OCI-LY7 (cell line): ENCODE results near the gene ANKS4B. TPM values are rescaled to one million over a fixed set of nuclear protein-coding genes. Genes with fewer than 3 reads are reported as not detected.

Experiments used
- BruUV-seq: library from RNA; stranded (reverse); fragments of 400-500 nt; replicated peaks from 2 replicates; lab custom pipeline; 2021; lab: Mats Ljungman, UMichigan
- CTCF ChIA-PET: fragments of 300-600 bp; sonication (Branson Sonifier 250); formaldehyde crosslinking; loops from one replicate; lab custom pipeline; 2022; ENCODE audit warnings: antibody characterized with exemption; ENCODE audit not compliant: unreplicated experiment; lab: Charles Lee
- POLR2A ChIA-PET: fragments of 300-600 bp; sonication (Branson Sonifier 250); formaldehyde crosslinking; loops from one replicate; lab custom pipeline; 2022; ENCODE audit warnings: antibody characterized with exemption; lab: Charles Lee
- DNase-seq: peaks from one replicate; pipeline ENCODE4 v3.0.0-alpha.2; 2015; ENCODE audit warnings: low spot score
- H2AFZ ChIP-seq: fragments of 200-600 bp; sonication (generic), shearing (Covaris generic); 2 replicates; pipeline ENCODE4 v1.6.1; 2014; ENCODE audit warnings: mild to moderate bottlenecking, antibody characterized with exemption, low read length, moderate library complexity
- H3K27ac ChIP-seq: fragments of 200-600 bp; sonication (generic); 2 replicates; pipeline ENCODE4 v1.5.1; 2014; ENCODE audit warnings: mixed run types, low read depth, mild to moderate bottlenecking, moderate library complexity, low read length, inconsistent platforms; ENCODE audit not compliant: poor library complexity, severe bottlenecking
- H3K36me3 ChIP-seq: fragments of 200-600 bp; sonication (generic); 2 replicates; pipeline ENCODE4 v1.6.1; 2014; ENCODE audit warnings: mild to moderate bottlenecking, antibody characterized with exemption, low read length, moderate library complexity, mixed read lengths; ENCODE audit not compliant: insufficient read depth
- H3K4me1 ChIP-seq: fragments of 200-600 bp; sonication (generic); 2 replicates; pipeline ENCODE4 v1.5.1; 2014; ENCODE audit warnings: mild to moderate bottlenecking, low read length; ENCODE audit not compliant: insufficient read depth, poor library complexity, severe bottlenecking
- H3K4me2 ChIP-seq: fragments of 200-600 bp; sonication (generic); 2 replicates; pipeline ENCODE4 v1.6.1; 2014; ENCODE audit warnings: mild to moderate bottlenecking, low read length
- H3K4me3 ChIP-seq: fragments of 200-600 bp; sonication (generic); 2 replicates; pipeline ENCODE4 v1.5.1; 2014; ENCODE audit warnings: mild to moderate bottlenecking, low read depth, low read length; ENCODE audit not compliant: poor library complexity, severe bottlenecking
- H3K79me2 ChIP-seq: fragments of 200-600 bp; sonication (generic); 2 replicates; pipeline ENCODE4 v1.6.1; 2016; ENCODE audit warnings: low read depth, mild to moderate bottlenecking, low read length, moderate library complexity, mixed read lengths; ENCODE audit not compliant: insufficient read depth
- H3K9me2 ChIP-seq: fragments of 200-600 bp; sonication (generic); 2 replicates; pipeline ENCODE4 v1.6.1; 2016; ENCODE audit warnings: mild to moderate bottlenecking, low read length, mixed read lengths; ENCODE audit not compliant: insufficient read depth
- H3K9me3 ChIP-seq: fragments of 200-600 bp; sonication (generic); 2 replicates; pipeline ENCODE4 v1.6.1; 2014; ENCODE audit warnings: mild to moderate bottlenecking, mixed run types, low read length, mixed read lengths
- H4K20me1 ChIP-seq: fragments of 200-600 bp; sonication (generic); 2 replicates; pipeline ENCODE4 v1.6.1; 2014; ENCODE audit warnings: mild to moderate bottlenecking, antibody characterized with exemption, low read length, moderate library complexity, mixed read lengths; ENCODE audit not compliant: insufficient read depth
- EZH2phosphoT487 ChIP-seq: fragments of 200-600 bp; sonication (generic); IDR thresholded peaks from 2 replicates; pipeline ENCODE4 v1.6.1; 2018; ENCODE audit warnings: low read depth, borderline replicate concordance, mild to moderate bottlenecking, mixed run types, antibody characterized with exemption, low read length, moderate library complexity, mixed read lengths
- intact Hi-C: fragments of 100-400 bp; cut with micrococcal nuclease; formaldehyde crosslinking; loops from one replicate; pipeline ENCODE4 v1.10.0; 2022; ENCODE audit not compliant: unreplicated experiment
- total RNA-seq, 2 experiments: library from RNA; depleted of rRNA in 1 of 2; stranded (reverse); fragments of >200 nt in 1 of 2; shearing (Covaris generic) in 1 of 2; gene quantifications; 2 replicates each; pipeline ENCODE4 v1.2.3, GENCODE V29; 2014 to 2022
- TF ChIP-seq, protein P1 (sequence below): fragments of 200-600 bp; sonication (generic); conservative IDR thresholded peaks from 2 replicates; pipeline ENCODE4 v1.5.1; 2014; ENCODE audit warnings: mild to moderate bottlenecking, antibody characterized with exemption, low read length, moderate library complexity, mixed read lengths

Gene ANKS4B
- total RNA-seq, 2 experiments from 2014 or later: not detected

DNA sequence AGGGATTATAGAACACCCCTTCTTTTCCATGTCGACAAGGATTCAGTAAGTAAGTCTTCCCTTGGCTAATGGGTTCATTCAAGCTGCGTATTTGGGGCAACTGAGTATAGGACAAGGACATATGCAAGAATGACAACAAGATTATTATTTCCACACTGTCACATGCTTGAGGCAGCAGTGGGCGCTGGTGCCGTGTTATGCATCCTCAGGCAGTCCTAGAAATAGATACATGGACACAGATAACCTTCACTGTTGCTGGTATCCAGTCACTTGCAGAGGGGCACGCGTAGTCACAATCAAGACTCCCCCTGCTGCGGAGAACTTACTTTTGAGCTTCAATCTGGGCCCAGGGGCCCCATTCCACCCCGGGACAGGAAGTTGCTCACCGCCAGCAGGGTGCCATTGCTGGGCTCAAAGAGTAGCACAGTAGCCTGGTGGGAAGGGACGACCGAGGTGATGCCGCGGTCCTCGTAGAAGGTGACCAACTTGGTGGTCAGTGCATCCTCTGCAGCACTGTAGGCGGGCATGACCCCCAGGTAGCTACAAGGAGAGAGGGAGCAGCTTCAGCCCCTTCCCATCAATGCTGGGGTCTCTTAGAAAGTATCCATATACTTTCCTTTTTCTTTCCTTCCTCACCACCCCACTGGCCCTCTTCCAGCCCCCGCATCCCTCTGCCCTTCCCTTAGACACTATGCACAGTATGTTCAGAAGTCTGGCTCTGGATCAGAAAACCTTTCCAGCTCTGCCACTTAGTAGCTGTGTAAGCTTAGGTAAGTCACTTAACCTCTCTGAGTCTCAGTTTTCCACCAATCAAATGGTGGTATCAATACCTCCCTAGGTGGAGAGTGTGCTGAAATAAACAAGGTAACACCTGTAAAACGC, 43.8 kb downstream of the ANKS4B start:
- H3K4me2 ChIP-seq: peak overlapping the region; percentile 79
- no peak for DNase-seq
- no peaks in the 10 kb centered on the region for H3K36me3 ChIP-seq
- H3K4me1 ChIP-seq: peaks cover 23% of the 10 kb centered on the region
- no peak overlapping the region; the same call in 1 of the 2 replicates for H2AFZ ChIP-seq
- intact Hi-C loops: loop anchor here (5.0 to 10.0 kb wide), 2 partner anchors 90 to 278 kb away; no protein-coding TSS in a partner anchor
- H3K9me2 ChIP-seq: no peaks in the 10 kb centered on the region
- CTCF ChIA-PET: no interaction called here
- no TSS peak for BruUV-seq
- TF ChIP-seq EZH2phosphoT487: no peak
- TF ChIP-seq, protein P1, sequence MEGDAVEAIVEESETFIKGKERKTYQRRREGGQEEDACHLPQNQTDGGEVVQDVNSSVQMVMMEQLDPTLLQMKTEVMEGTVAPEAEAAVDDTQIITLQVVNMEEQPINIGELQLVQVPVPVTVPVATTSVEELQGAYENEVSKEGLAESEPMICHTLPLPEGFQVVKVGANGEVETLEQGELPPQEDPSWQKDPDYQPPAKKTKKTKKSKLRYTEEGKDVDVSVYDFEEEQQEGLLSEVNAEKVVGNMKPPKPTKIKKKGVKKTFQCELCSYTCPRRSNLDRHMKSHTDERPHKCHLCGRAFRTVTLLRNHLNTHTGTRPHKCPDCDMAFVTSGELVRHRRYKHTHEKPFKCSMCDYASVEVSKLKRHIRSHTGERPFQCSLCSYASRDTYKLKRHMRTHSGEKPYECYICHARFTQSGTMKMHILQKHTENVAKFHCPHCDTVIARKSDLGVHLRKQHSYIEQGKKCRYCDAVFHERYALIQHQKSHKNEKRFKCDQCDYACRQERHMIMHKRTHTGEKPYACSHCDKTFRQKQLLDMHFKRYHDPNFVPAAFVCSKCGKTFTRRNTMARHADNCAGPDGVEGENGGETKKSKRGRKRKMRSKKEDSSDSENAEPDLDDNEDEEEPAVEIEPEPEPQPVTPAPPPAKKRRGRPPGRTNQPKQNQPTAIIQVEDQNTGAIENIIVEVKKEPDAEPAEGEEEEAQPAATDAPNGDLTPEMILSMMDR: no peak
- H3K9me3 ChIP-seq: no peaks in the 10 kb centered on the region
- H3K4me3 ChIP-seq: peak overlapping the region; percentile 54
- no peaks in the 10 kb centered on the region for H4K20me1 ChIP-seq
- POLR2A ChIA-PET: no interaction called here
- H3K79me2 ChIP-seq: no peaks in the 10 kb centered on the region
- H3K27ac ChIP-seq: no peak overlapping the region

GRCh38 chr16:21277927-21278706, 44.6 kb downstream of the ANKS4B start, which contains the start of gene CRYM:
Gene CRYM (minus strand): TSS chr16:21278290. CDS start chr16:21278251, 39 bp downstream.
- ChIA-PET POLR2A (interaction anchor here (0.7 to 0.8 kb wide), 2 partner anchors 89 to 1408 kb away, joined by 3 to 4 read pairs; no protein-coding TSS in a partner anchor), CTCF (no interaction called here)
- Histone ChIP-seq H3K4me2 (peak within 1 kb of the TSS; percentile 79), H3K27ac (no peak within 1 kb of the TSS), H3K36me3 (no peaks in the 10 kb centered on the region), H3K79me2 (no peaks in the 10 kb centered on the region), H3K9me3 (no peaks in the 10 kb centered on the region), H2AFZ (peak within 1 kb of the TSS; percentile 44; the same call in 1 of the 2 replicates), H3K9me2 (no peaks in the 10 kb centered on the region), H3K4me3 (peak within 1 kb of the TSS; percentile 54), H3K4me1 (peaks cover 23% of the 10 kb centered on the region), H4K20me1 (no peaks in the 10 kb centered on the region)
- no TSS peak for BruUV-seq
- intact Hi-C loops: loop anchor here (5.0 to 10.0 kb wide), 2 partner anchors 91 to 277 kb away; no protein-coding TSS in a partner anchor
- TF ChIP-seq EZH2phosphoT487: no peak
- TF ChIP-seq, protein P1: peak; percentile 89
- peak; percentile 76 for DNase-seq
